Measurements from ENCODE around the gene CCL28.

- TF ChIP-seq REST (IDR thresholded peaks at IDR 0.05; ENCODE audit: insufficient read depth in 1 of 2, low read depth in 2 of 2, low read length in 2 of 2) (no peak), POLR2AphosphoS5 (IDR thresholded peaks at IDR 0.05; ENCODE audit: low read depth, low read length) (no peak), FOXP2 (optimal IDR thresholded peaks at IDR 0.05; ENCODE audit: borderline replicate concordance, extremely low read depth, extremely low read length, insufficient read depth) (no peak)
Measured at GRCh38 chr5:43429016-43429415, 16.8 kb upstream of the CCL28 start.
